HG03342 (cell line): ENCODE results near the gene CELSR2.

ENCODE experiments used
- ATAC-seq: cut with Tn5 transposase; IDR thresholded peaks from one replicate; pipeline ENCODE4 v1.9.1; 2021; ENCODE audit warnings: mild to moderate bottlenecking, moderate library complexity; ENCODE audit not compliant: unreplicated experiment

CELSR2 gene

DNA sequence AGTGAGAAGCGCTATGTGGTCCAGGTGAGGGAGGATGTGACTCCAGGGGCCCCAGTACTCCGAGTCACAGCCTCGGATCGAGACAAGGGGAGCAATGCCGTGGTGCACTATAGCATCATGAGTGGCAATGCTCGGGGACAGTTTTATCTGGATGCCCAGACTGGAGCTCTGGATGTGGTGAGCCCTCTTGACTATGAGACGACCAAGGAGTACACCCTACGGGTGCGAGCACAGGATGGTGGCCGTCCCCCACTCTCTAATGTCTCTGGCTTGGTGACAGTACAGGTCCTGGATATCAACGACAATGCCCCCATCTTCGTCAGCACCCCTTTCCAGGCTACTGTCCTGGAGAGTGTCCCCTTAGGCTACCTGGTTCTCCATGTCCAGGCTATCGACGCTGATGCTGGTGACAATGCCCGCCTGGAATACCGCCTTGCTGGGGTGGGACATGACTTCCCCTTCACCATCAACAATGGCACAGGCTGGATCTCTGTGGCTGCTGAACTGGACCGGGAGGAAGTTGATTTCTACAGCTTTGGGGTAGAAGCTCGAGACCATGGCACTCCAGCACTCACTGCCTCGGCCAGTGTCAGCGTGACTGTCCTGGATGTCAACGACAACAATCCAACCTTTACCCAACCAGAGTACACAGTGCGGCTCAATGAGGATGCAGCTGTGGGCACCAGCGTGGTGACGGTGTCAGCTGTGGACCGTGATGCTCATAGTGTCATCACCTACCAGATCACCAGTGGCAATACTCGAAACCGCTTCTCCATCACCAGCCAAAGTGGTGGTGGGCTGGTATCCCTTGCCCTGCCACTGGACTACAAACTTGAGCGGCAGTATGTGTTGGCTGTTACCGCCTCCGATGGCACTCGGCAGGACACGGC lies 2.2 kb downstream of the CELSR2 start:
- ATAC-seq = no peak

DNA sequence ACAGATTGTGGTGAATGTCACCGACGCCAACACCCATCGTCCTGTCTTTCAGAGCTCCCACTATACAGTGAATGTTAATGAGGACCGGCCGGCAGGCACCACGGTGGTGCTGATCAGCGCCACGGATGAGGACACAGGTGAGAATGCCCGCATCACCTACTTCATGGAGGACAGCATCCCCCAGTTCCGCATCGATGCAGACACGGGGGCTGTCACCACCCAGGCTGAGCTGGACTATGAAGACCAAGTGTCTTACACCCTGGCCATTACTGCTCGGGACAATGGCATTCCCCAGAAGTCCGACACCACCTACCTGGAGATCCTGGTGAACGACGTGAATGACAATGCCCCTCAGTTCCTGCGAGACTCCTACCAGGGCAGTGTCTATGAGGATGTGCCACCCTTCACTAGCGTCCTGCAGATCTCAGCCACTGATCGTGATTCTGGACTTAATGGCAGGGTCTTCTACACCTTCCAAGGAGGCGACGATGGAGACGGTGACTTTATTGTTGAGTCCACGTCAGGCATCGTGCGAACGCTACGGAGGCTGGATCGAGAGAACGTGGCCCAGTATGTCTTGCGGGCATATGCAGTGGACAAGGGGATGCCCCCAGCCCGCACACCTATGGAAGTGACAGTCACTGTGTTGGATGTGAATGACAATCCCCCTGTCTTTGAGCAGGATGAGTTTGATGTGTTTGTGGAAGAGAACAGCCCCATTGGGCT lies 3.0 kb downstream of the CELSR2 start:
- ATAC-seq = no peak

DNA sequence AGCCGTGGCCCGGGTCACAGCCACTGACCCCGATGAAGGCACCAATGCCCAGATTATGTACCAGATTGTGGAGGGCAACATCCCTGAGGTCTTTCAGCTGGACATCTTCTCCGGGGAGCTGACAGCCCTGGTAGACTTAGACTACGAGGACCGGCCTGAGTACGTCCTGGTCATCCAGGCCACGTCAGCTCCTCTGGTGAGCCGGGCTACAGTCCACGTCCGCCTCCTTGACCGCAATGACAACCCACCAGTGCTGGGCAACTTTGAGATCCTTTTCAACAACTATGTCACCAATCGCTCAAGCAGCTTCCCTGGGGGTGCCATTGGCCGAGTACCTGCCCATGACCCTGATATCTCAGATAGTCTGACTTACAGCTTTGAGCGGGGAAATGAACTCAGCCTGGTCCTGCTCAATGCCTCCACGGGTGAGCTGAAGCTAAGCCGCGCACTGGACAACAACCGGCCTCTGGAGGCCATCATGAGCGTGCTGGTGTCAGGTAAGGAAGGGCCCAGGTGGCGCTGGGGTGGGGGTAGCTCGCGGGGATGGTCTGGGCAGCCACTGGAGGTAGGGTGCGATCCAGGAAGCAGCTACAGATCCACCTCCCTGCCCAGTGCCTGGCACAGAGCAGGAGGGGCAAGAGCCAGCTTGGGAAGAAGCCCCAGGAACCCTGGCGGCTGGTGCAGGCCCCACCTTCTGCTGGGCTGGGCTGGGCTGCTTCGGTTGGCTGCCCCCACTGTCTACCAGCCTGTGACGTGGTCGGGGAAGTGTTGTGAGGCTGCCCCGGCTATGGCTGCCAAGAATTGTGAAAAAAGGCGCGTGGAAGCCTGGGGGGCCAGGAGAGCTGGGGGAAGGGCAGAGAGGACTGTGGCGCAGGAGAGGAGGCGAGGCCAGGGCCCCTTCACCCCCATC lies 3.8 kb downstream of the CELSR2 start:
- no peak for ATAC-seq

DNA sequence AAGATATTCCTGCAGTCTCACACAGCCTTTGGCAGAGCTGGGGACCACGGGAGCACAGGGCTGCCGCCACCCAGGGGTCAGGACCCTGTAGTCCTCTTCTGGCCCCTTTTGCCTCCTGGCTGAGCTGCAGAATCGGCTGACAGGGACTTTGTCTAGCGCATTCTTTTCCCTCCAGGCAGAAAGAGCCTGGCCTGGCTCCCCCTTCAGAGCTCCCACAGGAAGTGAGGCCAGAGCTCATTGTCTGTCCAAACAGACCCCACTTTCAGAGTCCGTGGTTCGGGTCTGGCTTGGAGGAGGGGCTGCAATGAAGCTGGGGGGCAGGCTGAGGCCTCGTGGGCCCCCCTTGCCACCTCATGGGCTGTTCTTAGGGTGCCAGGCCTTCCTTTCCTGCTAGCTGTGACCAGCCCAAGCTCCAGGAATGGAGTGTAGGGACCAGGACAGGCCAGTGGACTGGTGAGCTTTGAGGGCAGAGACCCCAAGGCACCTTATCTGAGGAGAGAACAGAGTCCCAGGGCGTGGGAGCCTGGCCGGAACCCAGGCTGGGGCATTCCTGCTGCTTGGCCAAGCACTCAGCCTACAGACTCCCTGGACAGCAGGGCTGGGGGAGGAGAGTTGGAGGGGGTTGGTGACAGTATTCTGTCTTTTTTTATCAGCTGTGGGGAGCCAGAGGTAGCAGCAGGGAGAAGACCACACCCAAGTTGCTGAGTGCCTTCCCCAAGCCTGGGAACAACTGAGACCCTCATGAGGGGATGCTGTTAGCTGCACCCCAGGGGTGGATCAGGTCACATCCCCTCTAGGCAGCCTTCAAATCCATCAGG lies 4.7 kb downstream of the CELSR2 start:
- no peak for ATAC-seq

DNA sequence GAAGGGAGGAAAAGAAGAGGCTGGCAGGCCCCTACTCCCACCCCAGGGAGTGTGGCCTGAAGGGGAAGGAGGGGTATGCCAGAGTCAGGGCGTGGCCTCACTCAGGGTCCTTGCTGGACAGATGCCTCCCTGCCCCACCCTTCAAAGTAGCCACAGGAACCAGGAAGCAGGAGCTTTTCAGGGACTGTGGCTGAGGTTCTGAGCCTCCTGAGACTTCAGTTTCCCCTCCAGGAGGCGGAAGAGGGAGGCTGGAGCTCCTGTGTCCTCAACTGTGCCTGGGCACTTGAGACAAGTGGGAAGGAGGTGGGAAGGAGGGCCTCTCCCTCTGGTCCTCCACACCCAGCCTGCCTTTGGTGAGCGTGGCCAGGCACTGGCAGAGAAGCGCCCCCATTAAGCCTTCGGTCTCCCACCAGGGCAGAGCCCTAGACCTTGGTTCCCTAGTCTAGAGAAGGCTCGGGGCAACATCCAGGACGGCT lies 5.3 kb downstream of the CELSR2 start:
- no peak for ATAC-seq

DNA sequence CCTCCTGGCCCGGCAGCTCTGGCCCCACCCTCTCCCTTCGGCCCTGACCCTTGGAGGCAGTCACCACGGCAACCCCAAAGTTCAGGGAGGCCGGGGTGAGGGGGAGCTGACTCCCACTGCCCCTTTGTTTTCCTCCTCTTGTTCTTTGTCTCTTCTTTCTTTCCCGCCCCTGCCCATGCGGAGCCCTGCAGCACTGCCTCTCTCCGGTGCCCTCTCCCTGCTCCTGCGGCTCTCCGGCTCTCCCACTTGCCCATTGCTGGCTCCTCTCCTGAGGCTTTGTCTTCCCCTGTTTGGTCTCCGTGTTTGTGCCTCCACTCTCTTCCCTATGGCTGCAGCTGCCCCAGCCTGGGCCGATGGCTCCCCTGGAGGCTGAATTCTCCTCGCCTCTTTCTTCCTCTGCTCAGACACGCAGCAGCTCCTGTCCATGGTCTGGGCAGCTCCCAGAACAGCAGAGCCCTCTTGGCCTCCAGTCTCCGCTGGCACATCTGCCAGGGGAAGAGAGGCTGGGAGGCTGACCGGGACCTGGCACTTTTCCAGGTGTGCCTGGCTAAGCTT lies 5.8 kb downstream of the CELSR2 start:
- ATAC-seq = no peak

DNA sequence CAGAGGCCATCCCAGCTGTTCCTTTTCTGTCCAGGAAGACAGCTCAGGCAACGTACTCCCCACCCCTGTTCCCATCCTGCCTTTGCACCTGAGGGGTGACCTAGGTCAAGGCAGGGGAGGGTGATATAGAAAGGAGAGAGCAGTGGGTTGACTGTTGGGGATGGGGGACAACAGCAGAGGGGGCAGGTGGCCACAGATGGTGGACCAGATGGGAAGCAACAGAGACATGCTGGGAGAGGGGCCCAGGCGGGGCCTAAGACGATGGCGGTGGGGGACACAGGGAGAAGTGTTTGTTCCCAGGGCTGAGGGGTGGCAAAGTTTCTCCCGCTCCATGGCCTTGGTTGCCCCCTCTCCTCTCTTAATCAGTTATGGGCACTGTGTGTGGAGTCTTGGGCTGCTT lies 6.3 kb downstream of the CELSR2 start:
- ATAC-seq = no peak

DNA sequence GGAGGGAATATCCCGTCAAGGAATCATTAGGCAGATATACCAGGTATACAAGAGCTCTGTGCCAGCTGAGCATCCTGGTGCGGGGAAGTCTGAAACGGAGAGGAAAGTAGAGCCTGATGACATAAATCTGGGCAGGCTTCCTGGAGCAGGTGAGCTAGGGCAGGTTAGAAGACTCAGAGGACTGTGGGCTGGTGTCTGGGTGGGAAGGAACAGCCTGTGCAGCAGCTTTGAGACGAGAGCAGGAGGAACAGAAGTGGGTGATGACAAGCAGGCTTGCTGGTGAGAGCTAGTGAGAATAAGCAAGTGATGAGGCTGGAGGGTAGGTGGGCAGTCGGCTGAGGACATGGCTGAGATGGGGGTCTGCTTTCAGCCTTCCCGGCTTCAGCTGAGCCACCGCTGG lies 6.7 kb downstream of the CELSR2 start:
- ATAC-seq = no peak

DNA sequence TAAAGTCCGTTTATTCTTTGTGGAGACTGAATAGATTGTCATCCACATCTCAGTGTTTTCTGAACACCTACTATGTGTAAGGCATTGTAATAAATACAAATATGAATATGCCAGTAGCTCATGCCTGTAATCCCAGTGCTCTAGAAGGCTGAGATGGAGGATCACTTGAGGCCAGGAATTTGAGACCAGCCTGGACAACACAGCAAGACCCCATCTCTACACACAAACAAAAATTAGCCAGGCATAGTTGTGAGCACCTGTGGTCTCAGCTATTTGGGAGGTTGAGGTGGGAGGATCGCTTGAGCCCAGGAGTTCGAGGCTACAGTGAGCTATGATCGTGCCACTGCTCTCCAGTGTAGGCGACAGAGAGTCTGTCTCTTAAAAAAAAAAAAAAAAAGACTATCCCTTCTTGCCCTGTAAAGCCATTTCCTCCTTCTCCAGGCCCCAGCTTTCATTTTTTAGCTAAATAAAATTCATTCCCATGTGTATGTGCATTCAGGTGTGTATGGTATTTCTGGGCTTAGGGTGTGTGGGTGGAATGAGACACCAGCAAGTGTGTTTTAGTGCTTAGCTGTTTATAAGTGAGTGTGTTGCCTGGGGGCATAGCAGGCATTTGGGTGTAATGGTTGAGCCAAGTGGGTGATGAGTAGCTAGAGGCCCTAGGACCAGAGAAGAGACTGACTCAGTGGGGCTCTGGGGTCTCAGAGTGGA lies 7.8 kb downstream of the CELSR2 start:
- no peak for ATAC-seq

DNA sequence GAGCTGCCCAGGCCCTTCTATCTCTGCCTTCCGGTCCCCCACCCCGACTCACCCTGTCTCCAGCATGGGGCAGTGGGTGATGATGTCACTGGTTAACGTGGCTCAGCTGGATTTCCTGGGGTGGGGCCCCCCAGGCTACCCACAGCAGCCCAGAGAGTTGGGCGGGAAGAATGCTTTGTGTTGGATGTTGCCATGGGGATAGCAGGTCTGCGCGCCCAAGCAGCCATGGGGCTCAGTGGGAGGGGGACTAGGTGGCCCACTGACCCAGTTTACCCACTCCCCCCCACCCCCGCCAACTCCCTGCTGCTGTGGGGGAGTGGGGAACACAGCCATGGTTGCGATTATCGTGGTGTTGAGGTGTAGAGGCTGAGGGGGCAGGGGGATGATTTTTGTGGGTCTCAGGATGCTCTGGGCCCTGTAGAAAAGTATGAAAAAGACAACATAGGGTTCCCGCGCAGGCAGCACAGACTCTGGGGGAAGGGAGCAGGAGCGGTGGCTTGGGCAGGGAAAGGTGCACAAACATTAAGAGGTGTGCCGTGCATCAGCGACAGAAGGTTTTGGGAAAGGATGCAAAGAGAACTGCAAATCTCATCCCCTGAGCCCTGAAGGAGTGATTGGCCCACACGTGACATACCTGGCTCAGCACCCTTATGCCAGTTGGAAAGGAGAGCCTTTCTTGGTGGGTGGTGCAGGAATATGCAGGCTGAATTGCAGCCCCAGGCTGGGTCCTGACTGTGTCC lies 8.5 kb downstream of the CELSR2 start:
- no peak for ATAC-seq

DNA sequence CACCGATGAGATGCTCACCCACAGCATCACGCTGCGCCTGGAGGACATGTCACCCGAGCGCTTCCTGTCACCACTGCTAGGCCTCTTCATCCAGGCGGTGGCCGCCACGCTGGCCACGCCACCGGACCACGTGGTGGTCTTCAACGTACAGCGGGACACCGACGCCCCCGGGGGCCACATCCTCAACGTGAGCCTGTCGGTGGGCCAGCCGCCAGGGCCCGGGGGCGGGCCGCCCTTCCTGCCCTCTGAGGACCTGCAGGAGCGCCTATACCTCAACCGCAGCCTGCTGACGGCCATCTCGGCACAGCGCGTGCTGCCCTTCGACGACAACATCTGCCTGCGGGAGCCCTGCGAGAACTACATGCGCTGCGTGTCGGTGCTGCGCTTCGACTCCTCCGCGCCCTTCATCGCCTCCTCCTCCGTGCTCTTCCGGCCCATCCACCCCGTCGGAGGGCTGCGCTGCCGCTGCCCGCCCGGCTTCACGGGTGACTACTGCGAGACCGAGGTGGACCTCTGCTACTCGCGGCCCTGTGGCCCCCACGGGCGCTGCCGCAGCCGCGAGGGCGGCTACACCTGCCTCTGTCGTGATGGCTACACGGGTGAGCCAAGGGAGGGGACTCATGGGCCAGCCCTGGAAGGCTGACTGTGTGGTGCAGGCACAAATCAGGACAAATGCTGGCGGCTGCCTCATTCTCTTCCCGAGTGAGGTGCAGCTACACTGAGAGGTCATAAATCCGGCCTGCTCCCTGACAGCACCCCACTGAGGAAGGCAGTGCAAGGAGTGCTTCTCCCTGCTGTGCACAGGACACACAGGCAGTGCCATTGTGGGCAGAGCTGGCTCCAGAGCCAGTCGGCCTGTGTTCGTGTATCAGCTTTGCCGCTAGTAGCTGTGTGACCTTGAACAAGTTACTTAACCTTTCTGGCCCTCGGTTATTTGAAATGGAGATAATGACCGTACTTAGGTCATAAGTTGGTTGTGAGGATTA lies 9.4 kb downstream of the CELSR2 start:
- no peak for ATAC-seq

DNA sequence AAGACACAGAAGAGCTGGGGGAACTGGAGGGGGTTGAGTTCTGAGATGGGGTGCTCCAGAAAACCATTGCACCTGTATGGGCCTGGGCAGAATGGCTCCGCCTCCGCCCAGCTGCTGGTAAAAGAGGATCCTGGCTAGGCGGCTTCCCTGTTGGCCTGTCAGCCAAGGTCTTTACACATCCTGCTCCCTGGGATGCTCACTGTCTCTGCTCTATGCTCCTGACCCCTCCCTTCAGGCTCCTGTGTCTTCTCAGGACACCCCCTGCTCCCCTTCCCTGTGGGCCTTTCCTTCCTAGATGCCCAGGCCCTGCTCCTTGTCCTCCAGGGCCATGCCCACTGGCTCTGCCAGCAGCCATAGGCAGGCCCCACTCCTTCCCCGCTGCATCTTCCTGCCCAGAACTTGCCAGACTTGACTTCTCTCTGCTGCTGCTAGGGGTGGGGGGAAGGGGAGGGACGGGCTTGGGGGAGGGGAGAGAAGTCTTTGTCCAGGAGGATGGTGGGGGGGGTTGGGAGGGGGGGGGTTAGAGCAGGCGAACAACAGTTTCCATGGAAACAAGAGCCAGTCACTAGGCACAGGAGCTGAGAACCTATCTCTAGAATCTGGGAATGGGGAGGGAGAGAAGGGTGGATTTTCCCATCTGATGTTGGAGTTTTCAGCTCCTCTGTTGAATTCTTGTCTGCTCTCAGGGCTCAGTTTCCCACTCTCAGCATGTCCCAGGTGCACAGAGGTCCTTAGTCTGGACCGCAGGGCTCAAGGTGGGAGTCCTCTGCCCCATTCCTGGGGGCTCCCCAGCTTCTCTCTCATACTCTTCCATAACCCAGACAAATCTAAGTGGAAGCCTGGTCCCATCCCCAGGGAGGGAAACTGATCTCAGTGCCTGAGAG lies 10.6 kb downstream of the CELSR2 start:
- no peak for ATAC-seq

DNA sequence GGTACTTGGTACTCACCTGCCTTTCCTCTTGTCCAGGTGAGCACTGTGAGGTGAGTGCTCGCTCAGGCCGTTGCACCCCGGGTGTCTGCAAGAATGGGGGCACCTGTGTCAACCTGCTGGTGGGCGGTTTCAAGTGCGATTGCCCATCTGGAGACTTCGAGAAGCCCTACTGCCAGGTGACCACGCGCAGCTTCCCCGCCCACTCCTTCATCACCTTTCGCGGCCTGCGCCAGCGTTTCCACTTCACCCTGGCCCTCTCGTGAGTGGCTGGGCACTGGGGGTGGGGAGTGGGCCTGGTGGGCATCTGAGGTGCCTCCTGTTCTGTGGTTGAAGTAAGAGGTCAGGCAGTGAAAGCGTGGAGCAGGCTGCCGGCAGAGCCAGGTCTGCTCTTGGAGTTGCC lies 11.7 kb downstream of the CELSR2 start:
- ATAC-seq = no peak

DNA sequence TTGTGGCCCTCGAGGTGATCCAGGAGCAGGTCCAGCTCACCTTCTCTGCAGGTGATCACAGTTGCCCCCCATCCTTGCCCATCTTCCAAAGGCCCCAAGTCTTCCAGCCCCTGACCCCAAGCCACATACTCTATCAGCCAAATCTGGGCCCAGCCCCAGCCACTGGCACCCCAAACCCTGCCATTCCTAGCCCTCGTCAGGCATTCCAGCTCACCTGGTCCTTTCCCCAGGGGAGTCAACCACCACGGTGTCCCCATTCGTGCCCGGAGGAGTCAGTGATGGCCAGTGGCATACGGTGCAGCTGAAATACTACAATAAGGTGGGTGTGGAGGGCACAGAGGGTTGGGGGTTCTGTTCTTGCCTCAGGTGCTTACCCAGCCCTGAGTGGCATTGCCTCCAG lies 12.2 kb downstream of the CELSR2 start:
- ATAC-seq = no peak

DNA sequence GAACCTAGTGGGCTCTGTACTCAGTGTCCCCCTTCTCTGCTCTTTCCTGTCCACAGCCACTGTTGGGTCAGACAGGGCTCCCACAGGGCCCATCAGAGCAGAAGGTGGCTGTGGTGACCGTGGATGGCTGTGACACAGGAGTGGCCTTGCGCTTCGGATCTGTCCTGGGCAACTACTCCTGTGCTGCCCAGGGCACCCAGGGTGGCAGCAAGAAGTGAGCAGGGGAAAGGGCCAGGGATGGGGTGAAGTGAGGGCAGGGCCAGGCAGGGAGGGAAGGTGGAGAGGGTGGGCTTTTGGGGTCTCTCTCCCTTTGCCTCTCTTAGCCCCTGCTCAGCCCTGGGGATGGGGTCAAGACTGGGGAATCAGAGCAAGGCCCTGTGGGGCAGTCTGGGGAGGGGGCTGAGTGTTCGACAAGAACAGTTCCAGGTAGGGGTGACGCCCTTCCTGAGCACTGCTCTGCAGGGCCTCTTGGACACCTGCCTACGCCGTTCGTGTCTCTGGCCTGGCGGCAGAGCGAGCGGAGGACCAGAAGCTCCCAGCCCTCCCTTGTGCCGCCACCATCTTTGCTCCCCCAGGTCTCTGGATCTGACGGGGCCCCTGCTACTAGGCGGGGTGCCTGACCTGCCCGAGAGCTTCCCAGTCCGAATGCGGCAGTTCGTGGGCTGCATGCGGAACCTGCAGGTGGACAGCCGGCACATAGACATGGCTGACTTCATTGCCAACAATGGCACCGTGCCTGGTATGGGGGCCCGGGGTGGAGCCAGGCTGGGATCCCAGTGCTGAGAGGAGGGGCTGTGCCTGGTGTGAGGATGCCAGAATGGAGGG lies 13.1 kb downstream of the CELSR2 start:
- no peak for ATAC-seq

DNA sequence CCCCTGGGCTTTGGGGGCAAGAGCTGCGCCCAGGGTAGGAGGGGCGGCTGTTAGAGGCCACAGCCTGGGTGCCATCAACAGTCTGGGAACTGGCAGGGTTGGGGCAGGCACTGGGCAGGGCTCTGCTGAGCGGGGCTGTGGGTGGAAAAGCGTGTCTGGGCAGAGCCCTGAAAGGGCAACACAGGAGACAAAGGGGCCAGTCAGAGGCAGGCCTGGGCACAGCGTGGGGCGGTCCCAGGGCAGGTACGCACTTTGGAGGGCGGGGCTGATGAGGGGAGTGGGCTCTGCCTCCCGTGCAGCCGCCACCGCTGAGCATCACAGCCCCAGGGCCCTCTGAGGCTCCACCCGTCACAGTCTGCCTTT lies 13.9 kb downstream of the CELSR2 start:
- no peak for ATAC-seq
